GM12878 (cell line): Measurements from ENCODE around the gene KIF26A. TPM values are rescaled to one million over a fixed set of nuclear protein-coding genes. Genes with fewer than 3 reads are reported as not detected.

Source experiments
- ATAC-seq: fragments of 200-7000 bp; cut with Tn5 transposase; 3 replicates; pipeline ENCODE4 v1.9.1; 2020; ENCODE audit warnings: mild to moderate bottlenecking, moderate library complexity
- BruUV-seq: library from RNA; stranded (reverse); fragments of 400-500 nt; replicated peaks from 2 replicates; lab custom pipeline; 2021; lab: Mats Ljungman, UMichigan
- CTCF ChIA-PET: fragments of 300-600 bp; sonication (Branson Sonifier 250); formaldehyde crosslinking; extraction: SDS; loops from one replicate; lab custom pipeline; 2021; ENCODE audit warnings: inconsistent platforms; lab: Yijun Ruan, JAX
- POLR2A ChIA-PET: fragments of 350-600 bp; formaldehyde crosslinking; extraction: SDS; loops from one replicate; lab custom pipeline; 2021; ENCODE audit warnings: inconsistent platforms; lab: Charles Lee
- RAD21 ChIA-PET: fragments of 300-600 bp; sonication (Branson Sonifier 250); formaldehyde crosslinking; loops from one replicate; lab custom pipeline; 2023; ENCODE audit warnings: antibody characterized with exemption; ENCODE audit not compliant: unreplicated experiment; lab: Charles Lee
- SMC1A ChIA-PET: fragments of 300-600 bp; sonication (Branson Sonifier 250); formaldehyde crosslinking; loops from one replicate; lab custom pipeline; 2023; ENCODE audit not compliant: unreplicated experiment, uncharacterized antibody; lab: Charles Lee
- DNase-seq: peaks from one replicate; pipeline ENCODE4 v3.0.0-alpha.2; 2011; ENCODE audit warnings: low read depth, low spot score
- FAIRE-seq: peaks from 3 replicates; lab custom pipeline; 2011; peaks lifted over from hg19 to GRCh38; lab: Jason Lieb, UNC
- H2AFZ ChIP-seq: 2 replicates; pipeline ENCODE4 v1.6.0; 2011; ENCODE audit warnings: low read depth, low read length, control low read depth; ENCODE audit not compliant: control insufficient read depth
- H3K27ac ChIP-seq: 2 replicates; pipeline ENCODE4 v1.5.1; 2011; ENCODE audit warnings: control low read depth; ENCODE audit not compliant: control insufficient read depth, insufficient read depth
- H3K27me3 ChIP-seq, 2 experiments: replicated peaks in 1 of 2; 2 replicates each; pipeline versions ENCODE4 v1.6.0 to v1.6.1; 2011; ENCODE audit warnings: low read length in 1 of 2; ENCODE audit not compliant: control insufficient read depth in 2 of 2, insufficient read depth in 2 of 2
- H3K36me3 ChIP-seq, 2 experiments: 2 replicates each; pipeline ENCODE4 v1.5.1; 2011; ENCODE audit warnings: low read length in 1 of 2; ENCODE audit not compliant: control insufficient read depth in 2 of 2, insufficient read depth in 2 of 2
- H3K4me1 ChIP-seq: 2 replicates; pipeline ENCODE4 v1.6.1; 2011; ENCODE audit warnings: mild to moderate bottlenecking, low read length, moderate library complexity, mixed read lengths; ENCODE audit not compliant: control insufficient read depth, insufficient read depth
- H3K4me2 ChIP-seq: 2 replicates; pipeline ENCODE4 v1.6.0; 2011; ENCODE audit warnings: control low read depth; ENCODE audit not compliant: control insufficient read depth, insufficient read depth
- H3K4me3 ChIP-seq: fragments of 200-600 bp; sonication (generic); 2 replicates; pipeline ENCODE4 v1.5.1; 2016
- H3K79me2 ChIP-seq: 2 replicates; pipeline ENCODE4 v1.6.0; 2011; ENCODE audit warnings: low read length; ENCODE audit not compliant: control insufficient read depth, insufficient read depth
- H3K9ac ChIP-seq: 2 replicates; pipeline ENCODE4 v1.8.0; 2011; ENCODE audit warnings: low read length, control low read depth, mixed read lengths; ENCODE audit not compliant: control insufficient read depth, insufficient read depth
- H3K9me3 ChIP-seq: replicated peaks from 3 replicates; pipeline ENCODE4 v1.5.1; 2011; ENCODE audit warnings: mild to moderate bottlenecking, low read length; ENCODE audit not compliant: control insufficient read depth, insufficient read depth
- H4K20me1 ChIP-seq: 2 replicates; pipeline ENCODE4 v1.6.0; 2011; ENCODE audit not compliant: control insufficient read depth, insufficient read depth
- FOXK2 ChIP-seq: fragments of 450-650 bp; IDR thresholded peaks from 2 replicates; pipeline ENCODE4 v1.6.1; 2017; ENCODE audit warnings: mild to moderate bottlenecking, moderate library complexity
- NFXL1 ChIP-seq: fragments of 450-650 bp; IDR thresholded peaks from 2 replicates; pipeline ENCODE4 v1.6.1; 2017; ENCODE audit warnings: antibody characterized with exemption, mild to moderate bottlenecking, borderline replicate concordance
- POLR2A ChIP-seq: IDR thresholded peaks from 2 replicates; pipeline ENCODE4 v1.6.1; 2011; ENCODE audit warnings: low read depth, mild to moderate bottlenecking, low read length
- WRNIP1 ChIP-seq: IDR thresholded peaks from 2 replicates; pipeline ENCODE4 v1.6.1; 2011; ENCODE audit warnings: low read depth, low read length, improper control_type of control experiment, borderline replicate concordance
- ZNF384 ChIP-seq: IDR thresholded peaks from 2 replicates; pipeline ENCODE4 v1.6.1; 2012; ENCODE audit warnings: low read depth, mild to moderate bottlenecking, low read length, improper control_type of control experiment, borderline replicate concordance
- WGBS: methylation state at CpG from one replicate; pipeline ENCODE4 v1.1.6; 2016; ENCODE audit warnings: low lambda C conversion rate; ENCODE audit not compliant: insufficient replicate concordance, insufficient coverage; ENCODE audit errors: missing lambda C conversion rate; 5-methylcytosine and 5-hydroxymethylcytosine counted together
- in situ Hi-C: fragments of 300-500 bp; cut with MboI; formaldehyde crosslinking; loops from 9 replicates; pipeline ENCODE4 v1.14.3; 2018; ENCODE audit warnings: mixed read lengths
- intact Hi-C: fragments of 100-400 bp; cut with micrococcal nuclease; formaldehyde crosslinking; loops from one replicate; pipeline ENCODE4 v1.14.2; 2022; ENCODE audit not compliant: unreplicated experiment
- polyA plus RNA-seq, 11 experiments: library from polyadenylated mRNA; depleted of rRNA in 4 of 11; unstranded in 6 of 11; stranded (reverse) in 5 of 11; fragments of >200 nt; fragmentation: Nextera tagmentation in 4 of 11; fragmentation: Illumina TruSeq in 1 of 11; extraction: Ambion mirVana in 4 of 11; extraction: Trizol in 1 of 11; gene quantifications; 1 replicate in 1 of 11; 2 replicates in 10 of 11; pipeline versions ENCODE4 v1.2.1 to v1.2.3, GENCODE V29; 2011 to 2016; ENCODE audit warnings: inconsistent platforms in 2 of 11, missing spikeins in 2 of 11, low read depth in 1 of 11
- total RNA-seq, 4 experiments: library from RNA; depleted of rRNA in 3 of 4; stranded (reverse); fragments of >200 nt in 3 of 4; fragmentation: Illumina TruSeq in 1 of 4; extraction: Trizol in 1 of 4; gene quantifications; 2 replicates each; pipeline versions ENCODE4 v1.2.1 to v1.2.3, GENCODE V29; 2013 to 2021
- TF ChIP-seq, protein P1 (sequence below): fragments of 450-650 bp; IDR thresholded peaks from 2 replicates; pipeline ENCODE4 v1.6.1; 2016; ENCODE audit warnings: mild to moderate bottlenecking
- TF ChIP-seq, protein P2 (sequence below): IDR thresholded peaks from 2 replicates; pipeline ENCODE4 v1.6.1; 2012; ENCODE audit warnings: low read depth, low read length, improper control_type of control experiment

KIF26A gene
- total and polyA plus RNA-seq, 10 of the 15 experiments (the other 5 are each of a cell fraction or from before 2014, with no cell fraction given), result 0.05 TPM; not detected in 9

DNA sequence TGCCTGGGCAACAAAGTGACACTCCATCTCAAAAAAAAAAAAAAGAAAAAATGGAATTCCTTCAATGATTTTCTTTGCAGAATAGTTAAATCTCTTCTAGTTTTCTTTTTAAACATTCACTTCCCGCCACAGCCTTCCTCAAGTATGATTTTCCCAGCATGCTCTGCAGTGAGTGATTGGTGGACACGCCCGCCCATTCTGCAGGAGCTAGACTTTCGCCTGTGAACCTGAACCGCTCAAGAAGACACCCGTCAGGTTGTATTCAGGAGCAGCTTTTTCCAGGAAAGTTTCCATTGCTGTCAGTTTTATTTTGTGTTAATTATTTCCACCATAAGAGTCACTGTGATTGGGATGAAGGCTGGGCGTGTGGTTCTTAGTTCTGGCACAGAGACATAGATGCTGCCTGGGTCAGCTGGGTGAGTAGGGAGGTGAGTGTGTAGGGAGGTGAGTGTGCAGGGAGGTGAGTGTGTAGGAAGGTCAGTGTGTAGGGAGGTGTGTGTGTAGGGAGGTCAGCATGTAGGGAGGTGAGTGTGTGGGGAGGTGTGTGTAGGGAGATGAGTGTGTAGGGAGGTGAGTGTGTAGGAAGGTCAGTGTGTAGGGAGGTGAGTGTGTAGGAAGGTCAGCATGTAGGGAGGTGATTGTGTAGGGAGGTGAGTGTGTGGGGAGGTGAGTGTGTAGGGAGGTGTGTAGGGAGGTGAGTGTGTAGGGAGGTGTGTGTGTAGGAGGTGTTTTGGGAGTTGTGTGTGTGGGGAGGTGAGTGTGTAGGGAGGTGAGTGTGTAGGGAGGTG is 76.2 kb downstream of the KIF26A start:
- WGBS, result 38% methylated on average over 7 of the region's 7 CpGs
- FAIRE-seq (no peak), ATAC-seq (no peak), DNase-seq (no peak)
- Histone ChIP-seq H3K9me3 (no peaks in the 10 kb centered on the region), H3K27me3 (no peaks in the 10 kb centered on the region), H3K4me2 (no peak overlapping the region), H3K4me3 (no peak overlapping the region), H3K9ac (no peak overlapping the region), H3K36me3 (no peaks in the 10 kb centered on the region), H3K27ac (no peak overlapping the region), H4K20me1 (no peaks in the 10 kb centered on the region), H3K79me2 (no peaks in the 10 kb centered on the region), H3K4me1 (no peaks in the 10 kb centered on the region), H2AFZ (no peak overlapping the region)
- in situ Hi-C loops (no loop called here), intact Hi-C loops (no loop called here)
- ChIA-PET SMC1A (no interaction called here), POLR2A (no interaction called here), RAD21 (no interaction called here), CTCF (no interaction called here)
- no peak for TF ChIP-seq ZNF384
- TF ChIP-seq FOXK2, result no peak
- TF ChIP-seq, protein P1, sequence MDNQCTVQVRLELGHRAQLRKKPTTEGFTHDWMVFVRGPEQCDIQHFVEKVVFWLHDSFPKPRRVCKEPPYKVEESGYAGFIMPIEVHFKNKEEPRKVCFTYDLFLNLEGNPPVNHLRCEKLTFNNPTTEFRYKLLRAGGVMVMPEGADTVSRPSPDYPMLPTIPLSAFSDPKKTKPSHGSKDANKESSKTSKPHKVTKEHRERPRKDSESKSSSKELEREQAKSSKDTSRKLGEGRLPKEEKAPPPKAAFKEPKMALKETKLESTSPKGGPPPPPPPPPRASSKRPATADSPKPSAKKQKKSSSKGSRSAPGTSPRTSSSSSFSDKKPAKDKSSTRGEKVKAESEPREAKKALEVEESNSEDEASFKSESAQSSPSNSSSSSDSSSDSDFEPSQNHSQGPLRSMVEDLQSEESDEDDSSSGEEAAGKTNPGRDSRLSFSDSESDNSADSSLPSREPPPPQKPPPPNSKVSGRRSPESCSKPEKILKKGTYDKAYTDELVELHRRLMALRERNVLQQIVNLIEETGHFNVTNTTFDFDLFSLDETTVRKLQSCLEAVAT, result no peak
- TF ChIP-seq POLR2A, result no peak
- no peak for TF ChIP-seq NFXL1
- TF ChIP-seq WRNIP1, result no peak
- TF ChIP-seq, protein P2, sequence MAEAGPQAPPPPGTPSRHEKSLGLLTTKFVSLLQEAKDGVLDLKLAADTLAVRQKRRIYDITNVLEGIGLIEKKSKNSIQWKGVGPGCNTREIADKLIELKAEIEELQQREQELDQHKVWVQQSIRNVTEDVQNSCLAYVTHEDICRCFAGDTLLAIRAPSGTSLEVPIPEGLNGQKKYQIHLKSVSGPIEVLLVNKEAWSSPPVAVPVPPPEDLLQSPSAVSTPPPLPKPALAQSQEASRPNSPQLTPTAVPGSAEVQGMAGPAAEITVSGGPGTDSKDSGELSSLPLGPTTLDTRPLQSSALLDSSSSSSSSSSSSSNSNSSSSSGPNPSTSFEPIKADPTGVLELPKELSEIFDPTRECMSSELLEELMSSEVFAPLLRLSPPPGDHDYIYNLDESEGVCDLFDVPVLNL, result no peak
- BruUV-seq, result no TSS peak
